HG03342 (cell line): ENCODE results near the gene NKIRAS2.
A peak's percentile ranks its signal among the peaks of the same experiment; 100 is the strongest.

Experiments used
- ATAC-seq: cut with Tn5 transposase; IDR thresholded peaks from one replicate; pipeline ENCODE4 v1.9.1; 2021; ENCODE audit warnings: mild to moderate bottlenecking, moderate library complexity; ENCODE audit not compliant: unreplicated experiment

Gene NKIRAS2

GRCh38 chr17:42019509-42020404, at the start of gene NKIRAS2:
NKIRAS2 (plus strand) TSS chr17:42020090; CDS start chr17:42021578, 1,488 bp downstream.
- ATAC-seq: peak; percentile 61

GRCh38 chr17:41970901-41971331, 49.0 kb upstream of the NKIRAS2 start:
- no peak for ATAC-seq

GRCh38 chr17:41971721-41972523, 48.0 kb upstream of the NKIRAS2 start:
- ATAC-seq: no peak

- no peak for ATAC-seq
These were observed 47.1 kb upstream of the NKIRAS2 start for GRCh38 chr17:41972571-41973407.

GRCh38 chr17:41973408-41973811, 46.5 kb upstream of the NKIRAS2 start:
- no peak for ATAC-seq

GRCh38 chr17:41974031-41974430, 45.9 kb upstream of the NKIRAS2 start:
- ATAC-seq: no peak

- no peak for ATAC-seq
These were observed 45.2 kb upstream of the NKIRAS2 start for GRCh38 chr17:41974658-41975057.

- ATAC-seq: no peak
These were observed 44.5 kb upstream of the NKIRAS2 start for GRCh38 chr17:41975099-41976083.

- ATAC-seq: no peak
These were observed 43.6 kb upstream of the NKIRAS2 start for GRCh38 chr17:41976142-41976768.

GRCh38 chr17:41977991-41978390, 41.9 kb upstream of the NKIRAS2 start:
- ATAC-seq: no peak

- no peak for ATAC-seq
These were observed 37.7 kb upstream of the NKIRAS2 start for GRCh38 chr17:41982026-41982760.

GRCh38 chr17:41984454-41984853, 35.4 kb upstream of the NKIRAS2 start:
- no peak for ATAC-seq

GRCh38 chr17:41985919-41986318, 34.0 kb upstream of the NKIRAS2 start:
- ATAC-seq: no peak

GRCh38 chr17:41986634-41987033, 33.3 kb upstream of the NKIRAS2 start:
- no peak for ATAC-seq

GRCh38 chr17:41987642-41988041, 32.2 kb upstream of the NKIRAS2 start:
- no peak for ATAC-seq

- no peak for ATAC-seq
These were observed 31.5 kb upstream of the NKIRAS2 start for GRCh38 chr17:41988418-41988817.

GRCh38 chr17:41989702-41990419, 30.0 kb upstream of the NKIRAS2 start:
- no peak for ATAC-seq

- ATAC-seq: no peak
These were observed 27.3 kb upstream of the NKIRAS2 start for GRCh38 chr17:41992576-41992975.
